Measurements from ENCODE around the gene EXOSC5.

GRCh38 chr19:41395355-41395754, 1.8 kb downstream of the EXOSC5 start:
- TF ChIP-seq, protein P1, sequence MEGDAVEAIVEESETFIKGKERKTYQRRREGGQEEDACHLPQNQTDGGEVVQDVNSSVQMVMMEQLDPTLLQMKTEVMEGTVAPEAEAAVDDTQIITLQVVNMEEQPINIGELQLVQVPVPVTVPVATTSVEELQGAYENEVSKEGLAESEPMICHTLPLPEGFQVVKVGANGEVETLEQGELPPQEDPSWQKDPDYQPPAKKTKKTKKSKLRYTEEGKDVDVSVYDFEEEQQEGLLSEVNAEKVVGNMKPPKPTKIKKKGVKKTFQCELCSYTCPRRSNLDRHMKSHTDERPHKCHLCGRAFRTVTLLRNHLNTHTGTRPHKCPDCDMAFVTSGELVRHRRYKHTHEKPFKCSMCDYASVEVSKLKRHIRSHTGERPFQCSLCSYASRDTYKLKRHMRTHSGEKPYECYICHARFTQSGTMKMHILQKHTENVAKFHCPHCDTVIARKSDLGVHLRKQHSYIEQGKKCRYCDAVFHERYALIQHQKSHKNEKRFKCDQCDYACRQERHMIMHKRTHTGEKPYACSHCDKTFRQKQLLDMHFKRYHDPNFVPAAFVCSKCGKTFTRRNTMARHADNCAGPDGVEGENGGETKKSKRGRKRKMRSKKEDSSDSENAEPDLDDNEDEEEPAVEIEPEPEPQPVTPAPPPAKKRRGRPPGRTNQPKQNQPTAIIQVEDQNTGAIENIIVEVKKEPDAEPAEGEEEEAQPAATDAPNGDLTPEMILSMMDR (IDR thresholded peaks at IDR 0.05; ENCODE audit: borderline replicate concordance, extremely low read depth, low read length, poor library complexity, severe bottlenecking): no peak
- no peak for TF ChIP-seq EZH2 (IDR thresholded peaks at IDR 0.05; ENCODE audit: borderline replicate concordance, low read depth, low read length, severe bottlenecking)
